Tibial artery (tissue), 4 donors: ENCODE results near the gene ERC1.

Experiments
- DNase-seq, 2 donors: peaks; one replicate each; pipeline ENCODE4 v3.0.0-alpha.2; 2019
- H3K27ac ChIP-seq, 2 donors: fragments of 200-600 bp; sonication (generic) in 1 of 2; 1 replicate in 1 of 2; 2 replicates in 1 of 2; pipeline ENCODE4 v1.5.1; 2018 to 2019; ENCODE audit warnings: mild to moderate bottlenecking in 1 of 2
- H3K27me3 ChIP-seq, 2 donors: fragments of 200-600 bp; sonication (generic) in 1 of 2; one replicate each; pipeline versions ENCODE4 v1.5.1 to v1.6.0; 2016 to 2019
- H3K36me3 ChIP-seq, 3 donors: fragments of 200-600 bp; sonication (generic) in 2 of 3; one replicate each; pipeline ENCODE4 v1.5.1; 2016 to 2019; ENCODE audit warnings: mild to moderate bottlenecking in 2 of 3
- H3K4me1 ChIP-seq, 4 donors: fragments of 200-600 bp; sonication (generic) in 2 of 4; 1 replicate in 3 of 4; 2 replicates in 1 of 4; pipeline ENCODE4 v1.5.1; 2016 to 2019
- H3K4me3 ChIP-seq, 2 donors: fragments of 200-600 bp; sonication (generic) in 1 of 2; 1 replicate in 1 of 2; 2 replicates in 1 of 2; pipeline ENCODE4 v1.5.1; 2018 to 2019; ENCODE audit warnings: mild to moderate bottlenecking in 2 of 2
- H3K9me3 ChIP-seq, 3 donors: fragments of 200-600 bp; sonication (generic) in 1 of 3; one replicate each; pipeline ENCODE4 v1.5.1; 2016 to 2019
- CTCF ChIP-seq, 2 experiments: fragments of 200-600 bp in 1 of 2; fragments of 450-650 bp in 1 of 2; IDR thresholded peaks; one replicate each; pipeline ENCODE4 v1.5.1; 2017 to 2019; ENCODE audit warnings: antibody characterized with exemption in 2 of 2, mild to moderate bottlenecking in 1 of 2, moderate library complexity in 1 of 2
- intact Hi-C: fragments of 100-400 bp; cut with DNase I; formaldehyde crosslinking; loops from one replicate; pipeline ENCODE4 v1.15.0; 2023; ENCODE audit warnings: low total_unique reads

ERC1 gene

GRCh38 chr12:1011091-1011490 is 20.1 kb downstream of the ERC1 start:
- intact Hi-C loops: no loop called here
- no peak for TF ChIP-seq CTCF (IDR thresholded peaks at IDR 0.05)

GRCh38 chr12:1013618-1014489 is 22.8 kb downstream of the ERC1 start:
- H3K27me3 ChIP-seq: no peaks in the 10 kb centered on the region
- no peak overlapping the region for H3K4me3 ChIP-seq
- DNase-seq: peak in 1 of 2 donors; percentile 27
- H3K27ac ChIP-seq: peak overlapping the region; percentile 17 to 39
- TF ChIP-seq CTCF (IDR thresholded peaks at IDR 0.05): no peak
- peaks cover 0 to 21% (median 2%) of the 10 kb centered on the region in 4 donors for H3K4me1 ChIP-seq
- H3K9me3 ChIP-seq: no peaks in the 10 kb centered on the region
- intact Hi-C loops: no loop called here
- no peaks in the 10 kb centered on the region for H3K36me3 ChIP-seq

More at GRCh38 chr12:1011091-1011490, 20.1 kb downstream of the ERC1 start:
- Histone ChIP-seq H3K36me3 (no peaks in the 10 kb centered on the region), H3K9me3 (no peaks in the 10 kb centered on the region), H3K27ac (no peak overlapping the region), H3K4me1 (peaks cover 0 to 21% (median 2%) of the 10 kb centered on the region in 4 donors), H3K27me3 (no peaks in the 10 kb centered on the region), H3K4me3 (no peak overlapping the region)
- DNase-seq: no peak

- H3K9me3 ChIP-seq: no peaks in the 10 kb centered on the region
- H3K27ac ChIP-seq: no peak overlapping the region
- H3K4me1 ChIP-seq: peaks cover 0 to 5% (median 0%) of the 10 kb centered on the region in 4 donors
- TF ChIP-seq CTCF (IDR thresholded peaks at IDR 0.05): no peak
- no peak overlapping the region for H3K4me3 ChIP-seq
- H3K27me3 ChIP-seq: no peaks in the 10 kb centered on the region
- intact Hi-C loops: no loop called here
- peaks cover 0 to 11% (median 4%) of the 10 kb centered on the region in 3 donors for H3K36me3 ChIP-seq
- no peak for DNase-seq
Observed at GRCh38 chr12:1019283-1019682, 28.3 kb downstream of the ERC1 start.

GRCh38 chr12:1020389-1020788 is 29.4 kb downstream of the ERC1 start:
- no peak overlapping the region for H3K4me3 ChIP-seq
- H3K36me3 ChIP-seq: peaks cover 0 to 11% (median 4%) of the 10 kb centered on the region in 3 donors
- no peak for TF ChIP-seq CTCF (IDR thresholded peaks at IDR 0.05)
- H3K27me3 ChIP-seq: no peaks in the 10 kb centered on the region
- no peaks in the 10 kb centered on the region for H3K9me3 ChIP-seq
- intact Hi-C loops: no loop called here
- H3K4me1 ChIP-seq: no peaks in the 10 kb centered on the region
- H3K27ac ChIP-seq: no peak overlapping the region
- no peak for DNase-seq

GRCh38 chr12:1022032-1022970 is 31.3 kb downstream of the ERC1 start:
- peaks cover 0 to 11% (median 4%) of the 10 kb centered on the region in 3 donors for H3K36me3 ChIP-seq
- H3K9me3 ChIP-seq: no peaks in the 10 kb centered on the region
- intact Hi-C loops: no loop called here
- no peak for DNase-seq
- H3K27ac ChIP-seq: no peak overlapping the region
- no peaks in the 10 kb centered on the region for H3K27me3 ChIP-seq
- no peak for TF ChIP-seq CTCF (IDR thresholded peaks at IDR 0.05)
- no peak overlapping the region for H3K4me3 ChIP-seq
- H3K4me1 ChIP-seq: no peaks in the 10 kb centered on the region
